ENCODE results near the gene PLA2G6. TPM values are rescaled to one million over a fixed set of nuclear protein-coding genes. Genes with fewer than 3 reads are reported as not detected.

The PLA2G6 gene
- total and polyA plus RNA-seq, 9 of the 15 experiments (the other 6 are each of a cell fraction or from before 2014, with no cell fraction given) = 0.11 to 12.2 (median 9.7) TPM

- Histone ChIP-seq H3K9ac (ENCODE audit: insufficient read depth in 1 of 2, low read depth in 2 of 2, low read length in 2 of 2) (peak overlapping the region; percentile 31 to 84; a peak in 3 of 4 replicates), H3K9me1 (ENCODE audit: control insufficient read depth, insufficient read depth, low read length) (no peaks in the 10 kb centered on the region), H3K4me2 (ENCODE audit: insufficient read depth, low read length) (peak overlapping the region; percentile 48; the same call in 1 of the 2 replicates), H3K4me1 (replicated peaks in 1 of 2; ENCODE audit: control insufficient read depth in 2 of 2, insufficient read depth in 2 of 2, low read length in 2 of 2) (peaks cover 35 to 57% of the 10 kb centered on the region in 2 experiments), H3K9me3 (replicated peaks; ENCODE audit: control insufficient read depth, insufficient read depth, low read depth, low read length) (no peaks in the 10 kb centered on the region), H3K36me3 (ENCODE audit: control insufficient read depth, insufficient read depth, low read length) (no peaks in the 10 kb centered on the region; the same call in 2 of the 3 replicates), H3K27ac (ENCODE audit: extremely low read depth, low read depth, low read length) (peak overlapping the region; percentile 63; the same call in 2 of the 3 replicates), H3K27me3 (ENCODE audit: control insufficient read depth in 2 of 2, insufficient read depth in 2 of 2, low read length in 2 of 2) (no peaks in the 10 kb centered on the region), H4K20me1 (replicated peaks; ENCODE audit: control insufficient read depth, insufficient read depth, low read length) (no peaks in the 10 kb centered on the region), H2AFZ (ENCODE audit: low read depth, low read length) (0 out of 2 replicates have a peak overlapping the region, but pooled peaks have one; percentile 33), H3K4me3 (no peak overlapping the region), H3K79me2 (ENCODE audit: control insufficient read depth, insufficient read depth, low read length) (no peaks in the 10 kb centered on the region)
- BruUV-seq (replicated peaks) = no TSS peak
- intact Hi-C loops (cut with micrococcal nuclease) (no loop called here), in situ Hi-C loops (cut with MboI) (no loop called here)
- POLR2A ChIA-PET = interaction anchor here (1.4 to 1.9 kb wide), 2 partner anchors 12 to 37 kb away, joined by 4 to 5 read pairs; partner anchors contain the start of gene MAFF
- CTCF ChIA-PET (ENCODE audit: low intra/inter-chr PET ratio) = no interaction called here
- ATAC-seq (peak; percentile 9; the same call in 2 of the 3 replicates), DNase-seq (ENCODE audit: extremely low read depth in 1 of 4, low spot score in 3 of 4) (no peak), FAIRE-seq (no peak)
- TF ChIP-seq HCFC1 (IDR thresholded peaks at IDR 0.05; ENCODE audit: low read depth, low read length) = no peak
- 67% methylated on average over 6 of the region's 7 CpGs for WGBS (ENCODE audit: insufficient coverage, low coverage, missing lambda C conversion rate)
Observed at GRCh38 chr22:38164551-38164918, 17.1 kb downstream of the PLA2G6 start.

- H3K79me2 ChIP-seq (ENCODE audit: control insufficient read depth, insufficient read depth, low read length) = no peaks in the 10 kb centered on the region
- in situ Hi-C loops (cut with MboI) = no loop called here
- H3K9ac ChIP-seq (ENCODE audit: insufficient read depth in 1 of 2, low read depth in 2 of 2, low read length in 2 of 2) = peak overlapping the region; percentile 31 to 87
- POLR2A ChIA-PET = interaction anchor here (1.4 to 1.9 kb wide), 2 partner anchors 12 to 38 kb away, joined by 4 to 5 read pairs; partner anchors contain the start of gene MAFF
- no peak overlapping the region for H3K4me3 ChIP-seq
- intact Hi-C loops (cut with micrococcal nuclease) = no loop called here
- H3K36me3 ChIP-seq (ENCODE audit: control insufficient read depth, insufficient read depth, low read length) = no peaks in the 10 kb centered on the region; the same call in 2 of the 3 replicates
- H3K4me2 ChIP-seq (ENCODE audit: insufficient read depth, low read length) = peak overlapping the region; percentile 48; the same call in 1 of the 2 replicates
- peaks cover 35 to 54% of the 10 kb centered on the region in 2 experiments for H3K4me1 ChIP-seq (replicated peaks in 1 of 2; ENCODE audit: control insufficient read depth in 2 of 2, insufficient read depth in 2 of 2, low read length in 2 of 2)
- ATAC-seq (peak; percentile 66), FAIRE-seq (peak; percentile 91), DNase-seq (ENCODE audit: extremely low read depth in 1 of 4, low spot score in 3 of 4) (peak; percentile 56 to 81 (median 80))
- H4K20me1 ChIP-seq (replicated peaks; ENCODE audit: control insufficient read depth, insufficient read depth, low read length) = no peaks in the 10 kb centered on the region
- H3K9me3 ChIP-seq (replicated peaks; ENCODE audit: control insufficient read depth, insufficient read depth, low read depth, low read length) = no peaks in the 10 kb centered on the region
- H3K9me1 ChIP-seq (ENCODE audit: control insufficient read depth, insufficient read depth, low read length) = no peaks in the 10 kb centered on the region
- no peaks in the 10 kb centered on the region for H3K27me3 ChIP-seq (ENCODE audit: control insufficient read depth in 2 of 2, insufficient read depth in 2 of 2, low read length in 2 of 2)
- WGBS (ENCODE audit: insufficient coverage, low coverage, missing lambda C conversion rate) = 5% methylated on average over 10 of the region's 13 CpGs
- peak overlapping the region; percentile 63 for H3K27ac ChIP-seq (ENCODE audit: extremely low read depth, low read depth, low read length)
- H2AFZ ChIP-seq (ENCODE audit: low read depth, low read length) = peak overlapping the region; percentile 33
- CTCF ChIA-PET (ENCODE audit: low intra/inter-chr PET ratio) = no interaction called here
- BruUV-seq (replicated peaks) = no TSS peak
- TF ChIP-seq JUND (IDR thresholded peaks at IDR 0.05; ENCODE audit: borderline replicate concordance, low read depth, low read length) (no peak), JUND (tag; IDR thresholded peaks at IDR 0.05; ENCODE audit: borderline replicate concordance, low read depth, low read length) (no peak; the same call in 2 of the 3 replicates), DPF2 (IDR thresholded peaks at IDR 0.05) (peak; percentile 53; the same call in 1 of the 2 replicates), KLF1 (tag; IDR thresholded peaks at IDR 0.05) (no peak), CREB5 (CRISPR knock-in tag; IDR thresholded peaks at IDR 0.05) (no peak), GATA2 (CRISPR knock-in tag; IDR thresholded peaks at IDR 0.05) (no peak; the same call in 1 of the 2 replicates), ARID1B (IDR thresholded peaks at IDR 0.05) (peak; percentile 85), KLF16 (IDR thresholded peaks at IDR 0.05) (peak; percentile 72), CREB1 (IDR thresholded peaks at IDR 0.05) (no peak), CREB1 (CRISPR knock-in tag; IDR thresholded peaks at IDR 0.05) (no peak), EP300 (IDR thresholded peaks at IDR 0.05; ENCODE audit: low read length) (peak; percentile 29; the same call in 1 of the 2 replicates), HSF4 (CRISPR knock-in tag; IDR thresholded peaks at IDR 0.05; ENCODE audit: borderline replicate concordance) (no peak), ZNF347 (CRISPR knock-in tag; IDR thresholded peaks at IDR 0.05; ENCODE audit: low read depth) (no peak), KHSRP (IDR thresholded peaks at IDR 0.05) (no peak), TARDBP (IDR thresholded peaks at IDR 0.05) (no peak), NFIC (IDR thresholded peaks at IDR 0.05) (peak; percentile 72)
Observed at GRCh38 chr22:38163844-38164550, 17.6 kb downstream of the PLA2G6 start.

All from K562 (cell line).